H9 (cell line): ENCODE data around the gene SORCS2. TPM values are rescaled to one million over a fixed set of nuclear protein-coding genes. Genes with fewer than 3 reads are reported as not detected.

Experiments used
- DNase-seq: peaks from one replicate; pipeline ENCODE4 v3.0.0-alpha.2; 2017
- H2AFZ ChIP-seq: one replicate; pipeline ENCODE4 v1.6.1; 2013; ENCODE audit warnings: mild to moderate bottlenecking, low read length, control low read depth, moderate library complexity
- H2AK5ac ChIP-seq: 2 replicates; pipeline ENCODE4 v1.6.1; 2013; ENCODE audit warnings: low read length, control low read depth, mixed read lengths; ENCODE audit not compliant: insufficient read length
- H2BK120ac ChIP-seq: one replicate; pipeline ENCODE4 v1.6.1; 2013; ENCODE audit warnings: low read depth, mild to moderate bottlenecking, low read length, control low read depth, inconsistent platforms; ENCODE audit not compliant: poor library complexity, severe bottlenecking
- H2BK12ac ChIP-seq: 2 replicates; pipeline ENCODE4 v1.6.1; 2013; ENCODE audit warnings: low read length, control low read depth, mixed read lengths, low read depth; ENCODE audit not compliant: insufficient read length
- H2BK15ac ChIP-seq: 2 replicates; pipeline ENCODE4 v1.6.1; 2013; ENCODE audit warnings: low read depth, low read length, control low read depth
- H2BK20ac ChIP-seq: one replicate; pipeline ENCODE4 v1.6.1; 2013; ENCODE audit warnings: low read depth, mild to moderate bottlenecking, low read length, control low read depth, inconsistent platforms; ENCODE audit not compliant: poor library complexity, severe bottlenecking
- H2BK5ac ChIP-seq: 2 replicates; pipeline ENCODE4 v1.6.1; 2013; ENCODE audit warnings: low read length, control low read depth, mixed read lengths; ENCODE audit not compliant: insufficient read length
- H3K14ac ChIP-seq: 2 replicates; pipeline ENCODE4 v1.6.1; 2013; ENCODE audit warnings: low read length, control low read depth; ENCODE audit not compliant: insufficient read depth
- H3K18ac ChIP-seq: 2 replicates; pipeline ENCODE4 v1.6.1; 2013; ENCODE audit warnings: low read depth, mild to moderate bottlenecking, mixed read lengths, low read length, control low read depth; ENCODE audit not compliant: insufficient read length
- H3K23ac ChIP-seq: 2 replicates; pipeline ENCODE4 v1.6.1; 2013; ENCODE audit warnings: low read length, control low read depth, mixed read lengths, low read depth; ENCODE audit not compliant: insufficient read length
- H3K23me2 ChIP-seq: 2 replicates; pipeline ENCODE4 v1.6.1; 2013; ENCODE audit warnings: low read depth, mild to moderate bottlenecking, mixed read lengths, low read length, control low read depth; ENCODE audit not compliant: insufficient read length, poor library complexity, severe bottlenecking
- H3K27ac ChIP-seq: 2 replicates; pipeline ENCODE4 v1.5.1; 2013; ENCODE audit warnings: low read length, control low read depth, mixed read lengths, low read depth; ENCODE audit not compliant: insufficient read length
- H3K27me3 ChIP-seq: 2 replicates; pipeline ENCODE4 v1.6.1; 2013; ENCODE audit warnings: low read length, control low read depth, inconsistent platforms; ENCODE audit not compliant: insufficient read depth
- H3K4ac ChIP-seq: 2 replicates; pipeline ENCODE4 v1.6.1; 2013; ENCODE audit warnings: low read depth, mild to moderate bottlenecking, control low read depth, inconsistent platforms, low read length, moderate library complexity
- H3K4me1 ChIP-seq: 2 replicates; pipeline ENCODE4 v1.6.1; 2013; ENCODE audit warnings: low read length, control low read depth, inconsistent platforms; ENCODE audit not compliant: insufficient read depth
- H3K4me2 ChIP-seq: 2 replicates; pipeline ENCODE4 v1.6.1; 2013; ENCODE audit warnings: low read length, control low read depth, mixed read lengths; ENCODE audit not compliant: insufficient read length, insufficient read depth
- H3K56ac ChIP-seq: 2 replicates; pipeline ENCODE4 v1.6.1; 2013; ENCODE audit warnings: low read depth, mild to moderate bottlenecking, mixed read lengths, low read length, control low read depth; ENCODE audit not compliant: insufficient read length
- H3K79me1 ChIP-seq: 2 replicates; pipeline ENCODE4 v1.6.1; 2013; ENCODE audit warnings: low read depth, mild to moderate bottlenecking, moderate library complexity, low read length, control low read depth, inconsistent platforms; ENCODE audit not compliant: insufficient read depth, poor library complexity, severe bottlenecking
- H3K79me2 ChIP-seq: 2 replicates; pipeline ENCODE4 v1.6.1; 2013; ENCODE audit warnings: low read length, control low read depth, inconsistent platforms; ENCODE audit not compliant: insufficient read depth
- H3K9ac ChIP-seq: 2 replicates; pipeline ENCODE4 v1.6.1; 2013; ENCODE audit warnings: low read length, control low read depth, mixed read lengths; ENCODE audit not compliant: insufficient read length; ENCODE audit errors: extremely low read depth
- H3K9me3 ChIP-seq: one replicate; pipeline ENCODE4 v1.6.1; 2013; ENCODE audit warnings: low read depth, low read length, inconsistent platforms; ENCODE audit not compliant: control insufficient read depth
- H3T11ph ChIP-seq: one replicate; pipeline ENCODE4 v1.6.1; 2013; ENCODE audit warnings: mild to moderate bottlenecking, low read length, control low read depth, inconsistent platforms
- H4K20me1 ChIP-seq: one replicate; pipeline ENCODE4 v1.6.1; 2013; ENCODE audit not compliant: control insufficient read depth, insufficient read length, insufficient read depth
- H4K5ac ChIP-seq: 2 replicates; pipeline ENCODE4 v1.6.1; 2013; ENCODE audit warnings: low read depth, mild to moderate bottlenecking, mixed read lengths, low read length, control low read depth; ENCODE audit not compliant: insufficient read length
- H4K8ac ChIP-seq: replicated peaks from 2 replicates; pipeline ENCODE4 v1.6.1; 2013; ENCODE audit warnings: low read length, control low read depth, mixed read lengths, low read depth; ENCODE audit not compliant: insufficient read length
- H4K91ac ChIP-seq: 2 replicates; pipeline ENCODE4 v1.6.1; 2013; ENCODE audit warnings: low read depth, mild to moderate bottlenecking, moderate library complexity, mixed read lengths, low read length, control low read depth; ENCODE audit not compliant: insufficient read length
- H3K27ac Mint-ChIP-seq, 3 experiments: 2 replicates in 2 of 3; 3 replicates in 1 of 3; pipeline ENCODE4 v1.8.0; 2020 to 2021; ENCODE audit warnings: mixed read lengths in 3 of 3, mild to moderate bottlenecking in 1 of 3, moderate library complexity in 1 of 3
- H3K27me3 Mint-ChIP-seq: 2 replicates; pipeline ENCODE4 v1.8.0; 2021; ENCODE audit warnings: low read depth, mild to moderate bottlenecking, moderate library complexity, mixed read lengths
- H3K36me3 Mint-ChIP-seq, 3 experiments: 2 replicates in 2 of 3; 3 replicates in 1 of 3; pipeline ENCODE4 v1.8.0; 2020 to 2021; ENCODE audit warnings: low read depth in 3 of 3, mixed read lengths in 3 of 3; ENCODE audit not compliant: insufficient read depth in 1 of 3
- H3K4me1 Mint-ChIP-seq, 2 experiments: 2 replicates each; pipeline ENCODE4 v1.8.0; 2020; ENCODE audit warnings: mixed read lengths in 2 of 2
- H3K4me3 Mint-ChIP-seq, 2 experiments: 2 replicates in 1 of 2; 3 replicates in 1 of 2; pipeline ENCODE4 v1.8.0; 2020 to 2021; ENCODE audit warnings: mild to moderate bottlenecking in 2 of 2, mixed read lengths in 2 of 2, moderate library complexity in 1 of 2
- H3K9me3 Mint-ChIP-seq, 2 experiments: 2 replicates in 1 of 2; 3 replicates in 1 of 2; pipeline ENCODE4 v1.8.0; 2020; ENCODE audit warnings: mild to moderate bottlenecking in 2 of 2, mixed read lengths in 2 of 2, moderate library complexity in 1 of 2
- WGBS: extraction: QIAGEN DNeasy Blood & Tissue Kit; methylation state at CpG from one replicate; pipeline ENCODE4 v1.1.7; 2013; ENCODE audit warnings: missing lambda C conversion rate, low lambda C conversion rate, mixed read lengths; ENCODE audit not compliant: insufficient read length; ENCODE audit errors: extremely low coverage; 5-methylcytosine and 5-hydroxymethylcytosine counted together
- total RNA-seq: library from RNA; stranded (reverse); gene quantifications from 2 replicates; pipeline ENCODE4 v1.2.1, GENCODE V29; 2021
- TF ChIP-seq, protein P1 (sequence below): fragments of 200-600 bp; sonication (generic); conservative IDR thresholded peaks from 3 replicates; pipeline ENCODE4 v1.8.0; 2021; ENCODE audit warnings: antibody characterized with exemption, mild to moderate bottlenecking

The SORCS2 gene
- total RNA-seq, 1 experiment from 2014 or later, result 0.57 TPM

GRCh38 chr4:7649411-7649740, 457.0 kb downstream of the SORCS2 start:
- peaks cover 10 to 11% of the 10 kb centered on the region in 2 experiments; a peak in 4 of 5 replicates for H3K9me3 Mint-ChIP-seq
- Histone ChIP-seq H2BK5ac (no peak overlapping the region), H3K18ac (no peak overlapping the region), H3K4me2 (no peak overlapping the region), H3T11ph (no peak overlapping the region), H3K23ac (no peak overlapping the region), H3K79me1 (no peaks in the 10 kb centered on the region), H3K14ac (no peak overlapping the region), H3K27me3 (no peaks in the 10 kb centered on the region), H3K4me1 (peaks cover 2% of the 10 kb centered on the region; the same call in 1 of the 2 replicates), H2BK15ac (no peak overlapping the region), H3K9ac (no peak overlapping the region), H4K5ac (no peak overlapping the region), H3K4ac (no peak overlapping the region), H4K20me1 (no peaks in the 10 kb centered on the region), H2BK120ac (no peak overlapping the region), H2AFZ (no peak overlapping the region), H3K79me2 (no peaks in the 10 kb centered on the region), H4K8ac (no peak overlapping the region), H2AK5ac (no peak overlapping the region), H4K91ac (no peak overlapping the region), H3K56ac (no peak overlapping the region), H2BK12ac (no peak overlapping the region), H3K27ac (no peak overlapping the region), H2BK20ac (no peak overlapping the region), H3K9me3 (no peaks in the 10 kb centered on the region), H3K23me2 (no peaks in the 10 kb centered on the region)
- H3K4me3 Mint-ChIP-seq, result no peak overlapping the region; a peak in 1 of 5 replicates
- DNase-seq, result no peak
- peaks cover 15 to 25% of the 10 kb centered on the region in 2 experiments for H3K4me1 Mint-ChIP-seq
- no CpG with 5 or more reads among the region's 5 CpGs for WGBS
- no peak overlapping the region for H3K27ac Mint-ChIP-seq
- H3K27me3 Mint-ChIP-seq, result peaks cover 16% of the 10 kb centered on the region
- H3K36me3 Mint-ChIP-seq, result peaks cover 0 to 3% (median 0%) of the 10 kb centered on the region in 3 experiments; a peak in 1 of 7 replicates
- TF ChIP-seq, protein P1, sequence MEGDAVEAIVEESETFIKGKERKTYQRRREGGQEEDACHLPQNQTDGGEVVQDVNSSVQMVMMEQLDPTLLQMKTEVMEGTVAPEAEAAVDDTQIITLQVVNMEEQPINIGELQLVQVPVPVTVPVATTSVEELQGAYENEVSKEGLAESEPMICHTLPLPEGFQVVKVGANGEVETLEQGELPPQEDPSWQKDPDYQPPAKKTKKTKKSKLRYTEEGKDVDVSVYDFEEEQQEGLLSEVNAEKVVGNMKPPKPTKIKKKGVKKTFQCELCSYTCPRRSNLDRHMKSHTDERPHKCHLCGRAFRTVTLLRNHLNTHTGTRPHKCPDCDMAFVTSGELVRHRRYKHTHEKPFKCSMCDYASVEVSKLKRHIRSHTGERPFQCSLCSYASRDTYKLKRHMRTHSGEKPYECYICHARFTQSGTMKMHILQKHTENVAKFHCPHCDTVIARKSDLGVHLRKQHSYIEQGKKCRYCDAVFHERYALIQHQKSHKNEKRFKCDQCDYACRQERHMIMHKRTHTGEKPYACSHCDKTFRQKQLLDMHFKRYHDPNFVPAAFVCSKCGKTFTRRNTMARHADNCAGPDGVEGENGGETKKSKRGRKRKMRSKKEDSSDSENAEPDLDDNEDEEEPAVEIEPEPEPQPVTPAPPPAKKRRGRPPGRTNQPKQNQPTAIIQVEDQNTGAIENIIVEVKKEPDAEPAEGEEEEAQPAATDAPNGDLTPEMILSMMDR, result no peak
